K562 treated with DMSO at 1 percent for 12 hours (cell line): Measurements from ENCODE around the gene CCND1. TPM values are rescaled to one million over a fixed set of nuclear protein-coding genes. Genes with fewer than 3 reads are reported as not detected.

Source experiments
- total RNA-seq: library from RNA; unstranded; fragments of 300-600 nt; gene quantifications from 2 replicates; pipeline ENCODE4 v1.2.3, GENCODE V29; 2022; ENCODE audit not compliant: insufficient read depth

CCND1 gene
- 1.6 and 2.9 TPM in 2 replicates for total RNA-seq

GRCh38 chr11:69640995-69641581 lies at the start of gene CCND1:
Gene CCND1 (plus strand): TSS chr11:69641156. CDS start chr11:69641314, 158 bp downstream.

GRCh38 chr11:69674886-69675714 lies 34.1 kb downstream of the CCND1 start, which contains the start of gene LTO1:
Gene LTO1 (minus strand): TSS chr11:69675353. CDS start chr11:69675239, 114 bp downstream.

Other genes starting within 250 kb of the CCND1 start
- not detected in 2 replicates for gene LINC01488, start 159.5 kb upstream of the CCND1 start, total RNA-seq
- 14.7 and 32.6 TPM in 2 replicates for gene LTO1, start 34.2 kb downstream of the CCND1 start, total RNA-seq
- gene FGF19, start 62.9 kb downstream of the CCND1 start, total RNA-seq = not detected in 2 replicates
- not detected in 2 replicates for gene FGF4, start 134.2 kb downstream of the CCND1 start, total RNA-seq
- not detected in 2 replicates for gene FGF3, start 178.3 kb downstream of the CCND1 start, total RNA-seq